ENCODE measurements around the gene FCF1.
A peak's percentile ranks its signal among the peaks of the same experiment; 100 is the strongest.

FCF1 gene

DNA sequence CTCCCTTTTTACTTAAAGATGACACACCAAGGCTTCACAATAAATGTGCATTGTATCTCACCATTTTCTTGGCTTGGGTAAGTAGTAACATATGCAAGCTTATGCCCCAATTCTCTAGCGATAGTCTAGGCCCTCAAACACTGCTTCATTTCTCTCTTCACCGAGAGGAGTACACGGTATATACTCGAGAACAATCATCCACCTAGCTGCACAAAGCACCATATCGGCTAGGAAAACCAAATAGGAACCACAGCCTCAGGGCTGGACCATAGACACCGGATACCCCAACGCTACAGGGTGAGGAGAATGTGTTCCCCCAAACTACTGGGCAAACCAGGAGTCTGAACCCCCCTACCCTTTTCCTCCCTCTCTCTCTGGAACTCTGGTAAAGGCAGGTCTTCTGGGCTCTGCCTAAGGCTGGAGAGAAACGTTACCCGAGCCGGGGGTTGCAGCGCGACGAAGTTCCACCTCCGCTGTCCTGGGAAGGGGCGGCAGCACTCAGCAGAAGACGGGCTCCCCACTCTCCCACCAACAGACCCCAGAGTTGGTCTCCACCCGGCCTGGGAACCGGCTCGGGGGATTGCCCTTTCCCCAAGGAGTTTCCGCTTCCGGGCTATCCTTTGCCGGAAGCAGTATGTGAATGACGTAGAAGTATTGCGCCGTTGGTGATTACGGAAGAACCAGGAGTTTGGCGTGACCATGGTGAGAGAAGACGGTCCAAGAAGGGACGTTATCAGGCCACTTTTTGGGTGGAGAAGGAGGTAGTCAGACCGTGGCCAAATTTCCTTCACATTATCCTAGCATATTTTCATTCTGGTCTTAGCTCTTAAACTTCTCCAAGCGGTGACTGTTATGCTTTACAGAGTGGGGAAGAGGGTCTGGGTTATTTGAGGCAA is at the start of gene FCF1, which contains the start of gene AREL1:
Gene FCF1 (plus strand): TSS at position 646 of the 896 bp plus-strand sequence. CDS start 54 bp downstream, at position 700.
Gene AREL1 (minus strand): TSS at position 582 of the 896 bp plus-strand sequence. CDS start 27,465 bp downstream, outside the sequence.
- DNase-seq = peak; percentile 87 to 89

- DNase-seq = no peak
Measured at GRCh38 chr14:74663884-74664283, 49.1 kb upstream of the FCF1 start.

GRCh38 chr14:74664717-74665116 is 48.2 kb upstream of the FCF1 start:
- DNase-seq = no peak

DNA sequence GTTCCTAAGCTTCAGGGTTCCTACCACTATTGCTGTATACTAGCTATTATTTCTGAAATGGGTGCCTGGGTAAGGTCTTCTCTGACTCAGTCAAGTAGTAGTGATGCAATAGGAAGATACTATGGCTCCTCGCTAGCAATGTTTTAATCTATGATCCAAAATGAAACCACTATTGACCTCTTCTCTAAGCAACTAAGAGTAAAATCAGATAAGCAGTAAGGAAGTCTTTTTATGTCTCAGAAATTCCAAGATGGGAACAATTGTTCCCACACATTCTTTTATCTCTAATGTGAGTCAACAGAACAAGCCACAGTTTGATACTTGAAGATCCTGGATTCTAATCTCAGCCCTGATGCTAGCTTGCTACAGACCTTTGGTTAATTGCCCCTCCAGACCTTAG is 45.2 kb upstream of the FCF1 start:
- no peak for DNase-seq

GRCh38 chr14:74669256-74669655 is 43.7 kb upstream of the FCF1 start:
- DNase-seq = no peak

- DNase-seq = no peak
Measured at GRCh38 chr14:74669846-74670245, 43.1 kb upstream of the FCF1 start.

DNA sequence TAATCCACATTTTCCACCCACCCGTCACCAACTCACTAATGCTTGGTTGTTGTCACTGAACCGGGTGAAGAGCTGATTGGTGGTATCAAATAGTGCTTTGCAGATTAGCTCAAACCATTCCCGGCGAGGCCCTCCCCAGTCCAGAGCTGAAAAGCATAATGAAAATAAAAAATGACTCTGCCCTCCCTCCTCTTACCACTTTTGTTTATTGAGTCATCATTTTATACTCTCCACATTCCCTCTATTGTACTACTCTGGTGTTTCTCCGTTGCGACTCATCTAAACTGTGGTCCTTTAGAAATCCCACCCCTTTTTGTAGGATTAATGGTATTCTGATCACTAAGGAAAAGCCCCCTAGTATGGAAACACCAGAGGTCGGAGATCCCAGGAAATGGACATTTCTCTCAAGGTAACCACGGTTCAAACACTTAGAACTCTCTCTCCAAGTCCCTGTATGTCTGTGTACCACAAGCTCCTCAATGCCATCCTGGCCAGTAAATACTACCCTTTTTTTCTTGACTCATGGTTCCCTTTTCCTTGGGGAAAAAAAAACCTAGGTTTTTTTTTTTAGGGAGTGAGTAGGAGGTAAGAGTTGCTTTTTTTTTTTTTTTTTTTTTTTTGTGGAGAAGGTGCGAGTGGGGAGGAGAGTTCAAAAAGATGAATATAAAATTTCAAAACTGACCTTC is 42.1 kb upstream of the FCF1 start:
- DNase-seq = no peak

DNA sequence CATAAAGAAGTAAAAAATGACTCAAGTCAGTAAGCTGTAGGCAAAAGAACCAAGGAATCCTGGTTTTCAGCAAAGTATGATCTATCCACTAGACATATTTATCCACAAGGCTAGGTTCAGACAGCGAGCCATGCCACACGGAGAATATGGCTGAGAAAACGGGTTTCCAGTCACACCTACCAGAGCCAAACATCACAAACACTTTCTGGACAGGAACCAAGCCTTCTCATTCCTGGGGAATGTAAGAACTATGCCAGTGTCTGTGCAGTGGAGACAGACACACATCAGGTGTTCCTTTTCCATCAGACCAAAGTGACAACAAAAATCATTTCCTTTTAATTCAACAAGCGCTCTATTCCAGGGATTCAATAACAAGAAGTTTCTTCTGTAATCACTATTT is 41.2 kb upstream of the FCF1 start:
- no peak for DNase-seq

GRCh38 chr14:74673768-74674167 is 39.2 kb upstream of the FCF1 start:
- no peak for DNase-seq

DNA sequence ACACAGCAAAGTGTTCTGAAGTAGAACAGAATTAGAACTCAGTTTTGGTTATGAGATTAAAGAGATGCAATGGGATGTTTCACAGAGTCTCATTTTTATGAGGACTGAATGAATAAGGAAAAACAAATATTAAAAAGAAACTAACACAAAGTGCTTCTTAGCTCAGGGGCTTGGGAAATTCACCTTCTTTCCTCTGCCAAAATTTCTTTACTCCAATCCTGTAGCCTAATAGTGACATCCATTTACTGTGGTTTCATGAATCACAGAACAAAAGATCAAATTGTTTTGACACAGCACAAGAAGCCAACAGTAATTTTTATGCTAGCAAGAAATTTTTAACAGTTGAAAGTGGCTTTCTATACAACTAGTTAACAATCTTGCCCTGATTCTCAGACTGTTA is 37.7 kb upstream of the FCF1 start:
- DNase-seq = no peak

GRCh38 chr14:74682169-74682952 is 30.6 kb upstream of the FCF1 start:
- no peak for DNase-seq

DNA sequence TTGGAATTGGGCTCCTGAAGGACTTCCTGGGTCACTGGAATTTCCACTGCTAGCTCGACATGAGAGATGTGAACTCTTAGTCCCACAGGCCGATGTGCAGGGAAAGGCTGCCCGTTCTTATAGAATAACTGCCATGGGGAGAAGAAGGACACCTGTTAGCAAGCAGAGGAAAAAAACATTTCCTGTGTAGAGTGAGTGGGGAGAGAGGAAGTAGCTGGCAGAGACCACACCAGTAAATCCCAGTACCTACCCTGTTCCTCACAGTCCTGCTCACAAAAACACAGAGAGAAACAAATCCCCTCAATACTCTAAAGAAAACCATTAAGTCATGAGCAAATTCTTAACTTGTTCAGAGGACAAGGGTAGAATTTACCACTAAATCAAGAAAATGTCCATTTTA is 29.5 kb upstream of the FCF1 start:
- no peak for DNase-seq

DNA sequence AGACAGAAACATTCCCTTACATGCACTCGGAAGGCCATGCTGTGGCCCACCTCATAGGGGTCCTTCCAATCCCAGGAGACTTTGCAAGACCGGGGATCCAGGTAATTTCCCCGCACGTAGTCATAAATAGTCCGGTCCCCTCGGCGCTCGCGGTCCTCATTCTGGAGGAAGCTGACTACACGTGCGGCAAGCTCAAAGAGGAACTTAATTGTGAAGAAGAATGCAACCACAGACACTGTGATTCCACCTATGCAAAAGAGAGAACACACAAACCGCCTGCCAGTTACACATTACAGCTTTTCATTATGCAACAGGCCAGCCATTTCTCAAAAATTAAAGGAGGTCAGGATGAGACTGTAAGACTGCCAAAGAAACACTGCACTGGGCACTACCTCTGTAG is 28.5 kb upstream of the FCF1 start:
- DNase-seq = peak; percentile 7 to 50

- DNase-seq = no peak
Measured at GRCh38 chr14:74685056-74685455, 27.9 kb upstream of the FCF1 start.

DNA sequence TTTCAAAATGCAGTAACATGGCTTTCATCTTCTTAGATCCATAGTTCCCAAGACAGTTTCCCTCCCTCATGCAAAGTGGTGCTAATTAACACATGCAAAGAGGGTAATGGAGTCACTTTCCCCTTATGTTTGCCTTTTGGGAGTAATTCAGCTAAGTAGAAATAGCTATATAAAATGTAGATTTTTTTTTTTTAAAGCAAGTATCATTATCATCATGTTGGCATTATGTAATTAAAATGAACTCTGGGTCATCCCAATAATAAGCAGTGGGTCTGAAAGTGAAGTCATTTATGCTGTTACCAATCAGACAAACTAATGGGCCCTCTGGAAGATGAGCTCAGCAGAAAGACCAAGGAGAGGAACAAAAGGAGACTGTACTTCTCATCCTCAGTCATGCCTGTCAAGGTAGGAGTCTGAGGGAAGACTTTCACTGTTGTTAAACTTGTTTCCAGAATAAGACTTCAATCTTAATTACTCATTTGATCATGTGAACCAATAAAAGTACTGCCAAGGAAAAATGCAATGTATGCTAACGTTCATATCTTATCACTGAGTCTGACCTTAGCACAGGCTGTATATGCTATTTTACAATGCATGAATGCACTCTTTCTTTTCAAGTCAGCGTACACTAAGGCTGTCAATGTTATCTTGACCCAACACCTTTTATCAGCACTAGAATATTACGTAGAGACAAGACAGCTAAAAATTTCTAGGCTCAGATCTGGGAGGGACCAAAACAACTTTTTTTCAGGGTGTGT is 26.8 kb upstream of the FCF1 start:
- no peak for DNase-seq

GRCh38 chr14:74691456-74691855 is 21.5 kb upstream of the FCF1 start:
- DNase-seq = no peak

DNA sequence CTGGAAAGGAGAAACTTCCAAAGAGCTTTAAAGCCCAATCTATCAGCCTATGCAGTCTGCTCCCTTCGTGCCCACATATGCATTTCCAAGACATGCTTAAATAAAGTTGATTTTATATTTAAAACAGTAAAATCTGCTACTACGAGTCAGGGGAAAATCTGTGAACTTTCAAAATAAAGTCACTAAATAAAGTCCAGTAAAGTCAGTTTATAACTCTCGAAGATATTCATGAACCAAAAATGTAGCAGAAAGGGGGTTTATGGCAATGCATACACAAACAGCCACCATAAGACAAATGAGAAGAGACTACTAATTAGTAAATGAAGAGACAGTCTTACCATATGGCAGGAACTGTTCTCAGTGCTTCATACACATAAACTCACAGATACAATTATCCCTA is 19.8 kb upstream of the FCF1 start:
- no peak for DNase-seq

- no peak for DNase-seq
Measured at GRCh38 chr14:74695406-74695805, 17.5 kb upstream of the FCF1 start.

DNA sequence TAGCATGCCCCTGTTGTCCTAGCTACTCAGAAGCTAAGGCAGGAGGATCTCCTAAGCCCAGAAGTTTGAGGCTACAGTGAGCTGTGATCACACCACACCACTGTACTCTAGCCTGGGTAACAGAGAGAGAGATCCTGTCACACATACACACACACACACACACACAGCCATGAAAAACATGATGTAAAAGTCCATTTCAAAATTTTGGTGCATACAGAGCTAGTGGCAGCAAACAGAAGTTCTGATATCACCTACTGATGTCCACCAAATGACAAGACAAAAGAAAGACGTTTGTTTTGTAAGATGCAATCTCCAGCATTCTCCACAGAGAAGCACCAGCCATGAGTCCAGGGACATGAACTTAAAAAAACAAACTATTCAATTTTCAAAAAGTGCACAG is 15.9 kb upstream of the FCF1 start:
- no peak for DNase-seq

GRCh38 chr14:74697543-74697942 is 15.4 kb upstream of the FCF1 start:
- DNase-seq = no peak

GRCh38 chr14:74697976-74698375 is 15.0 kb upstream of the FCF1 start:
- DNase-seq = no peak

- DNase-seq = no peak
Measured at GRCh38 chr14:74698465-74698864, 14.5 kb upstream of the FCF1 start.

GRCh38 chr14:74702293-74702692 is 10.7 kb upstream of the FCF1 start:
- no peak for DNase-seq
